Keratinocyte (primary cell): ENCODE measurements around the gene IL1RAPL1. TPM values are rescaled to one million over a fixed set of nuclear protein-coding genes. Genes with fewer than 3 reads are reported as not detected.

Experiments
- DNase-seq: peaks from one replicate; pipeline ENCODE4 v3.0.0-alpha.2; 2011; ENCODE audit warnings: low read depth, missing footprints, low spot score
- FAIRE-seq: peaks from 2 replicates; lab custom pipeline; 2011; peaks lifted over from hg19 to GRCh38; lab: Jason Lieb, UNC
- H2AFZ ChIP-seq: 2 replicates; pipeline ENCODE4 v1.6.0; 2012; ENCODE audit warnings: low read length, control low read depth, inconsistent platforms; ENCODE audit not compliant: control insufficient read depth
- H3K27ac ChIP-seq: 2 replicates; pipeline ENCODE4 v1.5.1; 2011; ENCODE audit warnings: low read length; ENCODE audit not compliant: control insufficient read depth, insufficient read depth
- H3K27me3 ChIP-seq: 3 replicates; pipeline ENCODE4 v1.6.0; 2011; ENCODE audit warnings: low read length; ENCODE audit not compliant: control insufficient read depth, insufficient read depth; ENCODE audit errors: extremely low read depth
- H3K36me3 ChIP-seq, 2 experiments: 2 replicates in 1 of 2; 3 replicates in 1 of 2; pipeline ENCODE4 v1.5.1; 2011; ENCODE audit warnings: low read length in 2 of 2, mild to moderate bottlenecking in 1 of 2; ENCODE audit not compliant: control insufficient read depth in 2 of 2, insufficient read depth in 2 of 2; ENCODE audit errors: extremely low read depth in 1 of 2
- H3K4me1 ChIP-seq: 3 replicates; pipeline ENCODE4 v1.5.1; 2011; ENCODE audit warnings: low read length; ENCODE audit not compliant: control insufficient read depth, insufficient read depth; ENCODE audit errors: extremely low read depth
- H3K4me2 ChIP-seq: 3 replicates; pipeline ENCODE4 v1.6.0; 2011; ENCODE audit warnings: low read depth, low read length; ENCODE audit not compliant: control insufficient read depth, insufficient read depth; ENCODE audit errors: extremely low read depth
- H3K4me3 ChIP-seq, 3 experiments: fragments of 200-600 bp in 1 of 3; sonication (generic) in 1 of 3; 2 replicates in 2 of 3; 3 replicates in 1 of 3; pipeline ENCODE4 v1.5.1; 2011 to 2016; ENCODE audit warnings: low read length in 3 of 3, mild to moderate bottlenecking in 3 of 3, control low read depth in 2 of 3, inconsistent platforms in 1 of 3, low read depth in 1 of 3, mixed read lengths in 1 of 3, mixed run types in 1 of 3, moderate library complexity in 1 of 3; ENCODE audit not compliant: control insufficient read depth in 2 of 3, insufficient read depth in 2 of 3; ENCODE audit errors: extremely low read depth in 1 of 3
- H3K79me2 ChIP-seq: 2 replicates; pipeline ENCODE4 v1.6.0; 2012; ENCODE audit warnings: low read length; ENCODE audit not compliant: control insufficient read depth, insufficient read depth
- H3K9ac ChIP-seq: 3 replicates; pipeline ENCODE4 v1.6.0; 2011; ENCODE audit warnings: low read length; ENCODE audit not compliant: control insufficient read depth, insufficient read depth; ENCODE audit errors: extremely low read depth
- H3K9me1 ChIP-seq: 3 replicates; pipeline ENCODE4 v1.6.0; 2011; ENCODE audit warnings: low read length; ENCODE audit not compliant: control insufficient read depth, insufficient read depth; ENCODE audit errors: extremely low read depth
- H3K9me3 ChIP-seq: 2 replicates; pipeline ENCODE4 v1.5.1; 2012; ENCODE audit warnings: low read depth, low read length; ENCODE audit not compliant: control insufficient read depth
- H4K20me1 ChIP-seq: 3 replicates; pipeline ENCODE4 v1.6.0; 2011; ENCODE audit warnings: low read length; ENCODE audit not compliant: control insufficient read depth, insufficient read depth; ENCODE audit errors: extremely low read depth
- EZH2 ChIP-seq: IDR thresholded peaks from one replicate; pipeline ENCODE4 v1.6.1; 2012; ENCODE audit warnings: inconsistent platforms, mild to moderate bottlenecking, low read length, moderate library complexity
- dilution Hi-C: fragments of 300-500 bp; cut with MboI; formaldehyde crosslinking; loops from one replicate; pipeline ENCODE4 v1.7.0; 2020; ENCODE audit warnings: low sequenced_read_pairs; ENCODE audit not compliant: extremely low pct_ligation_motif_present
- polyA plus RNA-seq, 5 experiments: library from polyadenylated mRNA; depleted of rRNA in 3 of 5; stranded (reverse) in 3 of 5; stranded (forward) in 1 of 5; unstranded in 1 of 5; fragments of >200 nt; gene quantifications; 1 replicate in 1 of 5; 2 replicates in 3 of 5; 3 replicates in 1 of 5; pipeline versions ENCODE4 v1.2.1 to v1.2.3, GENCODE V29; 2011 to 2012; ENCODE audit warnings: missing spikeins in 2 of 5, low read depth in 1 of 5, low replicate concordance in 1 of 5
- TF ChIP-seq, protein P1 (sequence below), 3 experiments: IDR thresholded peaks in 1 of 3; conservative IDR thresholded peaks in 1 of 3; optimal IDR thresholded peaks in 1 of 3; 2 replicates in 2 of 3; 3 replicates in 1 of 3; pipeline versions ENCODE3 to v1.5.1; 2011; ENCODE audit warnings: low read length in 3 of 3, mild to moderate bottlenecking in 3 of 3, moderate library complexity in 2 of 3, control low read depth in 1 of 3, inconsistent platforms in 1 of 3; ENCODE audit not compliant: insufficient read depth in 2 of 3; ENCODE audit errors: extremely low read depth in 1 of 3

The IL1RAPL1 gene
- polyA plus RNA-seq, 1 donor (not counting 4 experiments of a cell fraction or from before 2014, with no cell fraction given), result 2.8 TPM

GRCh38 chrX:28549838-28550237 is 37.4 kb upstream of the IL1RAPL1 start:
- Histone ChIP-seq H3K4me2 (no peak overlapping the region), H3K9ac (no peak overlapping the region), H3K27ac (no peak overlapping the region), H3K27me3 (no peaks in the 10 kb centered on the region), H4K20me1 (no peaks in the 10 kb centered on the region), H3K9me3 (no peaks in the 10 kb centered on the region), H3K9me1 (no peaks in the 10 kb centered on the region), H2AFZ (no peak overlapping the region), H3K4me1 (no peaks in the 10 kb centered on the region), H3K36me3 (no peaks in the 10 kb centered on the region), H3K79me2 (no peaks in the 10 kb centered on the region), H3K4me3 (no peak overlapping the region)
- dilution Hi-C loops, result no loop called here
- TF ChIP-seq EZH2, result no peak
- TF ChIP-seq, protein P1, sequence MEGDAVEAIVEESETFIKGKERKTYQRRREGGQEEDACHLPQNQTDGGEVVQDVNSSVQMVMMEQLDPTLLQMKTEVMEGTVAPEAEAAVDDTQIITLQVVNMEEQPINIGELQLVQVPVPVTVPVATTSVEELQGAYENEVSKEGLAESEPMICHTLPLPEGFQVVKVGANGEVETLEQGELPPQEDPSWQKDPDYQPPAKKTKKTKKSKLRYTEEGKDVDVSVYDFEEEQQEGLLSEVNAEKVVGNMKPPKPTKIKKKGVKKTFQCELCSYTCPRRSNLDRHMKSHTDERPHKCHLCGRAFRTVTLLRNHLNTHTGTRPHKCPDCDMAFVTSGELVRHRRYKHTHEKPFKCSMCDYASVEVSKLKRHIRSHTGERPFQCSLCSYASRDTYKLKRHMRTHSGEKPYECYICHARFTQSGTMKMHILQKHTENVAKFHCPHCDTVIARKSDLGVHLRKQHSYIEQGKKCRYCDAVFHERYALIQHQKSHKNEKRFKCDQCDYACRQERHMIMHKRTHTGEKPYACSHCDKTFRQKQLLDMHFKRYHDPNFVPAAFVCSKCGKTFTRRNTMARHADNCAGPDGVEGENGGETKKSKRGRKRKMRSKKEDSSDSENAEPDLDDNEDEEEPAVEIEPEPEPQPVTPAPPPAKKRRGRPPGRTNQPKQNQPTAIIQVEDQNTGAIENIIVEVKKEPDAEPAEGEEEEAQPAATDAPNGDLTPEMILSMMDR (optimal IDR thresholded peaks at IDR 0.05 in 1 of 3, IDR thresholded peaks at IDR 0.05 in 1 of 3, conservative IDR thresholded peaks at IDR 0.05 in 1 of 3; ENCODE audit: extremely low read depth in 1 of 3, insufficient read depth in 2 of 3, low read length in 3 of 3), result no peak
- FAIRE-seq (no peak), DNase-seq (no peak)

DNA sequence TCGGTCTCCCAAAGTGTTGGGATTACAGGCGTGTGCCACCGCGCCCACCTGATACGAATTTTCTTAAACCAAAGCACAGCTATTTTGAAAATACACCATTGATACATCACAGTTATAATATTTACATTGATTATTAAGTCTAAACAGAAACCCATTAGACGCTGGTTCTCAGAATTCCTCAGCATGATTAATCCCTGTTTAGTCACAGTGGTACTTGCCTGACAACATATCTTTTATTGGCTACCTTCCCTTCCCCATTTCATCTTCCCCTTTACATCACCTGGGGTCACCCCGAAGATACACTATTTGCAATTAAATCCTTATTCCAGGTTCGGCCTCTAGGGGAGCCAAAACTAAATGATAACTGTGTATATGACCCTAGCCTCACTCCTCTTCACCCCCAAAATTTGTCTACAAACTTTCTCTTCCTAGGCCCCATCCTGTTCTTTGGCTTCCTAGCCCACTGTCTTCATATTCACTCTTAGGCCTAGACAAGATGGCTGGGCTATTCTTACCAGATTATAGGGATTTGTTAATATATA is 36.8 kb upstream of the IL1RAPL1 start:
- H3K79me2 ChIP-seq, result no peaks in the 10 kb centered on the region
- dilution Hi-C loops, result no loop called here
- H3K4me3 ChIP-seq, result no peak overlapping the region
- no peak overlapping the region for H2AFZ ChIP-seq
- H3K9ac ChIP-seq, result no peak overlapping the region
- no peak for FAIRE-seq
- no peaks in the 10 kb centered on the region for H3K9me1 ChIP-seq
- H3K27me3 ChIP-seq, result no peaks in the 10 kb centered on the region
- no peaks in the 10 kb centered on the region for H3K9me3 ChIP-seq
- TF ChIP-seq, protein P1 (optimal IDR thresholded peaks at IDR 0.05 in 1 of 3, IDR thresholded peaks at IDR 0.05 in 1 of 3, conservative IDR thresholded peaks at IDR 0.05 in 1 of 3; ENCODE audit: extremely low read depth in 1 of 3, insufficient read depth in 2 of 3, low read length in 3 of 3), result no peak
- no peak for TF ChIP-seq EZH2
- H3K36me3 ChIP-seq, result no peaks in the 10 kb centered on the region
- no peak overlapping the region for H3K4me2 ChIP-seq
- H3K27ac ChIP-seq, result no peak overlapping the region
- H4K20me1 ChIP-seq, result no peaks in the 10 kb centered on the region
- DNase-seq, result no peak
- H3K4me1 ChIP-seq, result no peaks in the 10 kb centered on the region
